Upper lobe of left lung (tissue), 6 donors: ENCODE data around the gene KPRP. TPM values are rescaled to one million over a fixed set of nuclear protein-coding genes. Genes with fewer than 3 reads are reported as not detected.

Experiments
- ATAC-seq, 2 donors: fragments of 200-7000 bp; cut with Tn5 transposase; one replicate each; pipeline ENCODE4 v1.9.1; 2022; ENCODE audit warnings: mild to moderate bottlenecking in 2 of 2, moderate library complexity in 2 of 2; ENCODE audit not compliant: low FRiP score in 2 of 2
- DNase-seq, 2 donors: peaks; one replicate each; pipeline ENCODE4 v3.0.0-alpha.2; 2019 to 2020
- H3K27ac ChIP-seq, 4 donors: fragments of 200-600 bp; sonication (generic); one replicate each; pipeline ENCODE4 v1.5.1; 2016 to 2019
- H3K27me3 ChIP-seq, 4 donors: fragments of 200-600 bp; sonication (generic); one replicate each; pipeline ENCODE4 v1.5.1; 2017 to 2019
- H3K36me3 ChIP-seq, 4 donors: fragments of 200-600 bp; sonication (generic); one replicate each; pipeline ENCODE4 v1.5.1; 2016 to 2019
- H3K4me1 ChIP-seq, 4 donors: fragments of 200-600 bp; sonication (generic); one replicate each; pipeline ENCODE4 v1.5.1; 2018 to 2019
- H3K4me3 ChIP-seq, 4 donors: fragments of 200-600 bp; sonication (generic); one replicate each; pipeline ENCODE4 v1.5.1; 2017 to 2019; ENCODE audit warnings: mild to moderate bottlenecking in 2 of 4, moderate library complexity in 1 of 4
- H3K9me3 ChIP-seq, 4 donors: fragments of 200-600 bp; sonication (generic); one replicate each; pipeline ENCODE4 v1.5.1; 2018 to 2019
- EP300 ChIP-seq, 4 donors: sonication (generic); formaldehyde crosslinking; IDR thresholded peaks; one replicate each; pipeline ENCODE4 v1.5.1; 2017; ENCODE audit warnings: antibody characterized with exemption in 4 of 4, control low read depth in 2 of 4
- POLR2A ChIP-seq, 4 donors: fragments of 450-650 bp; IDR thresholded peaks; one replicate each; pipeline ENCODE4 v1.5.1; 2016 to 2017; ENCODE audit warnings: antibody characterized with exemption in 4 of 4, mild to moderate bottlenecking in 2 of 4
- POLR2AphosphoS5 ChIP-seq, 2 donors: sonication (generic); formaldehyde crosslinking; IDR thresholded peaks; one replicate each; pipeline ENCODE4 v1.5.1; 2017; ENCODE audit warnings: antibody characterized with exemption in 2 of 2
- WGBS, 2 donors: methylation state at CpG; one replicate each; pipeline ENCODE4 v1.1.5; 2017 to 2018; 5-methylcytosine and 5-hydroxymethylcytosine counted together
- total RNA-seq, 6 donors: library from RNA; depleted of rRNA in 4 of 6; stranded (reverse); fragments of >200 nt in 4 of 6; gene quantifications; one replicate each; pipeline versions ENCODE4 v1.1.0 to v1.2.1, GENCODE V29; 2016 to 2021
- TF ChIP-seq, protein P1 (sequence below), 6 experiments: fragments of 450-650 bp in 4 of 6; fragments of 200-600 bp in 2 of 6; sonication (generic) in 2 of 6; IDR thresholded peaks; one replicate each; pipeline ENCODE4 v1.5.1; 2016 to 2019; ENCODE audit warnings: antibody characterized with exemption in 6 of 6
- donor health status: DM: no; HTN: no; CAD: no; lungs with moderate emphysema.
- donor health status: DM: no; HTN: yes; CAD: no; lungs with severe emphysema.

Gene KPRP
- total RNA-seq, 6 donors from 2014 or later, result not detected

GRCh38 chr1:152761609-152762213, 3.9 kb downstream of the KPRP start:
- Histone ChIP-seq H3K4me3 (no peak overlapping the region), H3K27me3 (no peaks in the 10 kb centered on the region), H3K27ac (no peak overlapping the region), H3K9me3 (no peaks in the 10 kb centered on the region), H3K4me1 (no peaks in the 10 kb centered on the region), H3K36me3 (no peaks in the 10 kb centered on the region)
- TF ChIP-seq POLR2AphosphoS5 (IDR thresholded peaks at IDR 0.05), result no peak
- TF ChIP-seq POLR2A (IDR thresholded peaks at IDR 0.05), result no peak
- no peak for TF ChIP-seq EP300 (IDR thresholded peaks at IDR 0.05)
- TF ChIP-seq, protein P1, sequence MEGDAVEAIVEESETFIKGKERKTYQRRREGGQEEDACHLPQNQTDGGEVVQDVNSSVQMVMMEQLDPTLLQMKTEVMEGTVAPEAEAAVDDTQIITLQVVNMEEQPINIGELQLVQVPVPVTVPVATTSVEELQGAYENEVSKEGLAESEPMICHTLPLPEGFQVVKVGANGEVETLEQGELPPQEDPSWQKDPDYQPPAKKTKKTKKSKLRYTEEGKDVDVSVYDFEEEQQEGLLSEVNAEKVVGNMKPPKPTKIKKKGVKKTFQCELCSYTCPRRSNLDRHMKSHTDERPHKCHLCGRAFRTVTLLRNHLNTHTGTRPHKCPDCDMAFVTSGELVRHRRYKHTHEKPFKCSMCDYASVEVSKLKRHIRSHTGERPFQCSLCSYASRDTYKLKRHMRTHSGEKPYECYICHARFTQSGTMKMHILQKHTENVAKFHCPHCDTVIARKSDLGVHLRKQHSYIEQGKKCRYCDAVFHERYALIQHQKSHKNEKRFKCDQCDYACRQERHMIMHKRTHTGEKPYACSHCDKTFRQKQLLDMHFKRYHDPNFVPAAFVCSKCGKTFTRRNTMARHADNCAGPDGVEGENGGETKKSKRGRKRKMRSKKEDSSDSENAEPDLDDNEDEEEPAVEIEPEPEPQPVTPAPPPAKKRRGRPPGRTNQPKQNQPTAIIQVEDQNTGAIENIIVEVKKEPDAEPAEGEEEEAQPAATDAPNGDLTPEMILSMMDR (IDR thresholded peaks at IDR 0.05), result no peak
- WGBS, 2 donors, result 73 to 85% methylated on average over 3 of the region's 3 CpGs
- no peak for ATAC-seq
- DNase-seq, result no peak

DNA sequence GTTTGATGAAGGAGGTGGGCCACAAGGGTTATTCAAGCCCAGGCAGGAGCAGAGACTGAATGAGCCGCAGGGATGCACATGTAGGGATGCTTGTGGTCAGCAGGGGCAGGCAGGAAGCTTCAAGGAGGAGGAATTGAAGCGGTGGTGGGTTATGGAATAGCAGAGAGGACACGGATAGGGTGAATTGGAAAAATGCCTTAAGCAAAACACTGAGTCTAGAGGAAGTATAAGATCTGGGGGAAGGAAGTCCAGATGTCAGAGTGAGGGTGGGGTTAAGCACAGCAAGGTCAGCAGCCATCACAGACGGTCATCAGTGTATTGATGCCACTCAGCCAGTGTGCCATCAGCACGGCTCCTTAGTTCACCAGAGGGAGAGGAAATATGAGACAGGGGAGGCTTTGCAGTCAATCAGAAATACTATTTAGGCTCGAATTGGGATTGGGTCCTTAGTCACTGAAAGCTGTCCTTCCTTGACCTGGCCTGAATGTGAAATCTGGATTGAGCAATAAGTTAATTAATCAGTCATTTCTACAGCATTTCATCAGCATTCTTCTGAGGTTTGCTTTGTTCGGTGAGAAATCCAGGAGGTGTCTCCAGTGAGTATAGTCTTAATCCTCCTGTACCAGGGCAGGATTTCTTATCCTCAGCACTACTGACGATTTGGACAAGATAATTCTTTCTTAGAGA, 11.2 kb downstream of the KPRP start:
- 48 to 56% methylated on average over 8 of the region's 8 CpGs for WGBS, 2 donors
- DNase-seq (no peak), ATAC-seq (no peak)
- no peaks in the 10 kb centered on the region for H3K36me3 ChIP-seq
- no peaks in the 10 kb centered on the region for H3K4me1 ChIP-seq
- H3K9me3 ChIP-seq, result no peaks in the 10 kb centered on the region
- H3K4me3 ChIP-seq, result no peak overlapping the region
- TF ChIP-seq POLR2AphosphoS5 (IDR thresholded peaks at IDR 0.05) (no peak), EP300 (IDR thresholded peaks at IDR 0.05) (no peak), POLR2A (IDR thresholded peaks at IDR 0.05) (no peak)
- TF ChIP-seq, protein P1 (IDR thresholded peaks at IDR 0.05), result no peak
- H3K27ac ChIP-seq, result no peak overlapping the region
- H3K27me3 ChIP-seq, result no peaks in the 10 kb centered on the region

GRCh38 chr1:152770411-152770810, 12.6 kb downstream of the KPRP start:
- H3K9me3 ChIP-seq, result no peaks in the 10 kb centered on the region
- H3K4me3 ChIP-seq, result no peak overlapping the region
- 78 to 87% methylated on average over 1 of the region's 1 CpG for WGBS, 2 donors
- DNase-seq (no peak), ATAC-seq (no peak)
- no peaks in the 10 kb centered on the region for H3K36me3 ChIP-seq
- H3K27ac ChIP-seq, result no peak overlapping the region
- no peaks in the 10 kb centered on the region for H3K4me1 ChIP-seq
- no peaks in the 10 kb centered on the region for H3K27me3 ChIP-seq
- TF ChIP-seq EP300 (IDR thresholded peaks at IDR 0.05) (no peak), POLR2A (IDR thresholded peaks at IDR 0.05) (no peak)

- H3K4me1 ChIP-seq, result no peaks in the 10 kb centered on the region
- H3K36me3 ChIP-seq, result no peaks in the 10 kb centered on the region
- ATAC-seq, result no peak
- H3K27me3 ChIP-seq, result no peaks in the 10 kb centered on the region
- 67 to 73% methylated on average over 6 of the region's 6 CpGs for WGBS, 2 donors
- no peaks in the 10 kb centered on the region for H3K9me3 ChIP-seq
- no peak for DNase-seq
- TF ChIP-seq EP300 (IDR thresholded peaks at IDR 0.05) (no peak), POLR2A (IDR thresholded peaks at IDR 0.05) (no peak), POLR2AphosphoS5 (IDR thresholded peaks at IDR 0.05) (no peak)
- TF ChIP-seq, protein P1 (IDR thresholded peaks at IDR 0.05), result no peak
- H3K4me3 ChIP-seq, result no peak within 1 kb of the TSS
- H3K27ac ChIP-seq, result no peak within 1 kb of the TSS
Measured at GRCh38 chr1:152774875-152775274, 17.1 kb downstream of the KPRP start, which contains the start of gene LCE1F. LCE1F (plus strand) TSS chr1:152775140; CDS start chr1:152776372, 1,232 bp downstream.

DNA sequence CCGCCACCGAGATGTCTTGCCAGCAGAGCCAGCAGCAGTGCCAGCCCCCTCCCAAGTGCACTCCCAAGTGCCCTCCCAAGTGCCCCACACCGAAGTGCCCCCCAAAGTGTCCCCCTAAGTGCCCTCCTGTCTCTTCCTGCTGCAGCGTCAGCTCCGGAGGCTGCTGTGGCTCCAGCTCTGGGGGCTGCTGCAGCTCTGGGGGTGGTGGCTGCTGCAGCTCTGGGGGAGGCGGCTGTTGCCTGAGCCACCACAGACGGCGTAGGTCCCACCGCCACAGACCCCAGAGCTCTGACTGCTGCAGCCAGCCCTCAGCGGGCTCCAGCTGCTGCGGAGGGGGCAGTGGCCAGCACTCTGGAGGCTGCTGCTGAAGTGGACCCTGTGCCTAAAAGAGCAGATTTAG, 18.5 kb downstream of the KPRP start:
- WGBS, 2 donors, result 84 to 87% methylated on average over 6 to 11 of the region's 11 CpGs
- no peaks in the 10 kb centered on the region for H3K9me3 ChIP-seq

More for the DNA sequence above, 18.5 kb downstream of the KPRP start:
- TF ChIP-seq POLR2AphosphoS5 (IDR thresholded peaks at IDR 0.05), result no peak
- no peak for TF ChIP-seq EP300 (IDR thresholded peaks at IDR 0.05)
- TF ChIP-seq POLR2A (IDR thresholded peaks at IDR 0.05), result no peak
- TF ChIP-seq, protein P1 (IDR thresholded peaks at IDR 0.05), result no peak
- Histone ChIP-seq H3K36me3 (no peaks in the 10 kb centered on the region), H3K4me3 (no peak overlapping the region), H3K27ac (no peak overlapping the region), H3K27me3 (no peaks in the 10 kb centered on the region), H3K4me1 (no peaks in the 10 kb centered on the region)
- no peak for ATAC-seq
- peak in 1 of 2 donors; percentile 59 for DNase-seq
